Adrenal gland (tissue), 12 donors: ENCODE data around the gene SOX8. TPM values are rescaled to one million over a fixed set of nuclear protein-coding genes. Genes with fewer than 3 reads are reported as not detected.

ENCODE experiments used
- DNase-seq, 7 donors: peaks; one replicate each; pipeline ENCODE4 v3.0.0-alpha.2; 2019 to 2020
- H3K27ac ChIP-seq, 5 donors: fragments of 200-600 bp; sonication (generic) in 4 of 5; 1 replicate in 3 of 5; 2 replicates in 2 of 5; pipeline versions ENCODE4 v1.5.1 to v1.8.0; 2016 to 2020; ENCODE audit warnings: mild to moderate bottlenecking in 1 of 5
- H3K27me3 ChIP-seq: fragments of 200-600 bp; 2 replicates; pipeline ENCODE4 v1.8.0; 2021
- H3K36me3 ChIP-seq, 2 donors: fragments of 200-600 bp; replicated peaks in 1 of 2; 1 replicate in 1 of 2; 2 replicates in 1 of 2; pipeline versions ENCODE4 v1.5.1 to v1.8.0; 2018 to 2022
- H3K4me1 ChIP-seq, 2 donors: fragments of 200-600 bp; replicated peaks in 1 of 2; 1 replicate in 1 of 2; 2 replicates in 1 of 2; pipeline versions ENCODE4 v1.5.1 to v1.8.0; 2018 to 2021
- H3K4me3 ChIP-seq, 4 donors: fragments of 200-600 bp; sonication (generic) in 3 of 4; one replicate each; pipeline ENCODE4 v1.5.1; 2016 to 2018
- H3K9me3 ChIP-seq, 3 donors: fragments of 200-600 bp; sonication (generic) in 1 of 3; replicated peaks in 1 of 3; 1 replicate in 2 of 3; 2 replicates in 1 of 3; pipeline versions ENCODE4 v1.5.1 to v1.8.0; 2016 to 2021
- POLR2A ChIP-seq, 2 donors: fragments of 450-650 bp; IDR thresholded peaks; one replicate each; pipeline ENCODE4 v1.6.1; 2017; ENCODE audit warnings: antibody characterized with exemption in 2 of 2, mild to moderate bottlenecking in 2 of 2, moderate library complexity in 1 of 2
- WGBS, 4 donors: extraction: QIAGEN DNeasy Blood & Tissue Kit in 2 of 4; methylation state at CpG; one replicate each; pipeline versions ENCODE4 v1.1.5 to v1.1.7; 2013 to 2017; 5-methylcytosine and 5-hydroxymethylcytosine counted together
- intact Hi-C, 2 donors: fragments of 100-400 bp; cut with DNase I; formaldehyde crosslinking; loops; one replicate each; pipeline versions ENCODE4 v1.14.1 to v1.15.0; 2022 to 2023
- polyA plus RNA-seq, 3 donors: library from polyadenylated mRNA; stranded (reverse); fragments of 200-250 nt in 2 of 3; fragments of 350-450 nt in 1 of 3; fragmentation: Illumina TruSeq in 1 of 3; extraction: RNeasy Lipid Tissue Mini Kit (QIAGEN cat#74804) in 1 of 3; gene quantifications; one replicate each; pipeline ENCODE4 v1.2.3, GENCODE V29; 2013 to 2014
- total RNA-seq, 9 donors: library from RNA; depleted of rRNA in 4 of 9; stranded (reverse); fragments of >200 nt in 4 of 9; fragments of 120-200 nt in 1 of 9; fragmentation: NEBNext Ultra II Directional in 1 of 9; extraction: Animal tissue kit (Norgen Biotek cat#: 25700) in 1 of 9; gene quantifications; one replicate each; pipeline versions ENCODE4 v1.1.0 to v1.2.4, GENCODE V29; 2013 to 2023
- TF ChIP-seq, protein P1 (sequence below), 6 experiments: fragments of 450-650 bp in 4 of 6; fragments of 200-600 bp in 2 of 6; sonication (generic) in 1 of 6; IDR thresholded peaks; 1 replicate in 5 of 6; 2 replicates in 1 of 6; pipeline versions ENCODE4 v1.5.1 to v1.8.0; 2016 to 2021; ENCODE audit warnings: antibody characterized with exemption in 6 of 6, mild to moderate bottlenecking in 2 of 6, moderate library complexity in 1 of 6
- donor health status: healthy with polysubstance abuse.
- donor health status: Bipolar disorder and iron deficiency.
- donor health status: DM: yes; HTN: yes; CAD: no.
- donor health status: DM: no; HTN: no; CAD: no.
- donor health status: DM: no; HTN: no; CAD: no.
- donor health status: DM: yes; HTN: yes; CAD: no.

The SOX8 gene
- total and polyA plus RNA-seq, 12 donors = 0.04 to 2.1 (median 0.69) TPM

DNA sequence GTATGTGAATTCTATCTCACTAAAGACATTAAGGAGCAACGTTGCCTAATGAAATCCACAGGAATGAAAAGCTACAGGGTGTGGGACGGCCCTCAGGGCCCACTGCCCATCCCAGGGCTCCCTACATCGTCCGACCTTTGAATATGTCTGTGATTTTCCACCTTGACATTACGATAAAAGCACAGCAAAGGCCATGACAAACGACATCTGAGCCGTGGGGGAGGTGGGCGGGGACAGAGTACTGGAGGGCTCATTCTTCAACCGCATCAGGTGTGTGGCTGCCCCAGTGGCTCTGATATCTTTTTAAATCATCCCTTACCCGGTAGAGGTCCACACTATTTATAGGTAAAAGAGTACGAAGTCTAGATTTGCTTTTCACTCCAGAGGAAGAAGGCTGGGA lies 45.9 kb upstream of the SOX8 start:
- Histone ChIP-seq H3K27ac (peak overlapping the region in 1 of 5 donors; percentile 22), H3K36me3 (peaks cover 0 to 8% of the 10 kb centered on the region in 2 donors), H3K9me3 (no peaks in the 10 kb centered on the region), H3K4me1 (no peaks in the 10 kb centered on the region), H3K27me3 (no peaks in the 10 kb centered on the region), H3K4me3 (no peak overlapping the region)
- TF ChIP-seq, protein P1, sequence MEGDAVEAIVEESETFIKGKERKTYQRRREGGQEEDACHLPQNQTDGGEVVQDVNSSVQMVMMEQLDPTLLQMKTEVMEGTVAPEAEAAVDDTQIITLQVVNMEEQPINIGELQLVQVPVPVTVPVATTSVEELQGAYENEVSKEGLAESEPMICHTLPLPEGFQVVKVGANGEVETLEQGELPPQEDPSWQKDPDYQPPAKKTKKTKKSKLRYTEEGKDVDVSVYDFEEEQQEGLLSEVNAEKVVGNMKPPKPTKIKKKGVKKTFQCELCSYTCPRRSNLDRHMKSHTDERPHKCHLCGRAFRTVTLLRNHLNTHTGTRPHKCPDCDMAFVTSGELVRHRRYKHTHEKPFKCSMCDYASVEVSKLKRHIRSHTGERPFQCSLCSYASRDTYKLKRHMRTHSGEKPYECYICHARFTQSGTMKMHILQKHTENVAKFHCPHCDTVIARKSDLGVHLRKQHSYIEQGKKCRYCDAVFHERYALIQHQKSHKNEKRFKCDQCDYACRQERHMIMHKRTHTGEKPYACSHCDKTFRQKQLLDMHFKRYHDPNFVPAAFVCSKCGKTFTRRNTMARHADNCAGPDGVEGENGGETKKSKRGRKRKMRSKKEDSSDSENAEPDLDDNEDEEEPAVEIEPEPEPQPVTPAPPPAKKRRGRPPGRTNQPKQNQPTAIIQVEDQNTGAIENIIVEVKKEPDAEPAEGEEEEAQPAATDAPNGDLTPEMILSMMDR (IDR thresholded peaks at IDR 0.05) = no peak
- no peak for TF ChIP-seq POLR2A (IDR thresholded peaks at IDR 0.05)
- intact Hi-C loops = no loop called here
- 68 to 82% (median 75%) methylated on average over 11 of the region's 11 CpGs for WGBS, 4 donors
- no peak for DNase-seq

DNA sequence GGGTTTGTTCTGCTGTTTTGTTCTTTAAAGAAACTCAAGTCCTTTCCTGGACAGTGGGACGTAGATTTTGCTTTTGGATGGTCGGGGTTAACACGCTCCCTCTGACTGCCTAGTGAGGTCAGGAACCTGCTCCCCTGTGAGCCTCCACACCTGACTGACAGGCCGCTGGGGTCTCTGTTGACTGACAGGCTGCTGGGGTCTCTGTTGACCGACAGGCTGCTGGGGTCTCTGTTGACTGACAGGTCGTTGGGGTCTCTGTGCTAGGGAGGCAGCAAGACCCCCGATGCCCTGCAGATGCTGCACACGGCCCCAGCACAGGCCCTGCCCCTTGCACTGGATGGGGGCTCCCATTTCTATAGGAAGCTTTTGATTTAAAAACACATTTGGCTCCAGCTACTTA lies 44.3 kb upstream of the SOX8 start:
- WGBS, 4 donors = 80 to 90% (median 88%) methylated on average over 7 to 8 of the region's 8 CpGs
- Histone ChIP-seq H3K27me3 (no peaks in the 10 kb centered on the region), H3K27ac (no peak overlapping the region), H3K36me3 (peaks cover 0 to 8% of the 10 kb centered on the region in 2 donors), H3K4me1 (no peaks in the 10 kb centered on the region), H3K4me3 (no peak overlapping the region), H3K9me3 (peaks cover 0 to 8% (median 0%) of the 10 kb centered on the region in 3 donors)
- intact Hi-C loops = no loop called here
- TF ChIP-seq, protein P1 (IDR thresholded peaks at IDR 0.05) = no peak
- no peak for TF ChIP-seq POLR2A (IDR thresholded peaks at IDR 0.05)
- DNase-seq = no peak

DNA sequence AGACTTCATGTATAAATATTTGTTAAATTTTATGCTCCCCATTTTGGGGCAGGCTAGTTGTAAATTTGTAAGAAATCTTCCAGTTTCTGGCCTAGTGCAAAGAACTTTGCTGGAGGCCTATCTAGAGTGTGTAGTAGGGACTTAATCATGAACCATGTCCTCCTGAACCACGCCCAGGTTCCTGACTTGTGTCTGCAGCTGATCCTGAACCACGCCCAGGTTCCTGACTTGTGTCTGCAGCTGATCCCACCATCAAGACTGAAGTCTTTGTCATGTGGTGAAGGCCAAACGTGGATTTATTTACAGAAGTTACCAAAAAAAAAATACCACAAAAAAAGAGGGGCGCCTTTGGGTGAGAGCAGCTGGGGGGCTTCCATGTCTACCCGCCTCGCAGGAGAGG lies 43.8 kb upstream of the SOX8 start:
- 82 to 97% (median 92%) methylated on average over 6 of the region's 6 CpGs for WGBS, 4 donors
- TF ChIP-seq, protein P1 (IDR thresholded peaks at IDR 0.05) = no peak
- no peak for TF ChIP-seq POLR2A (IDR thresholded peaks at IDR 0.05)
- intact Hi-C loops = no loop called here
- no peak for DNase-seq
- H3K36me3 ChIP-seq = peaks cover 0 to 8% of the 10 kb centered on the region in 2 donors
- H3K27ac ChIP-seq = no peak overlapping the region
- H3K4me1 ChIP-seq = no peaks in the 10 kb centered on the region
- H3K4me3 ChIP-seq = no peak overlapping the region
- no peaks in the 10 kb centered on the region for H3K27me3 ChIP-seq
- H3K9me3 ChIP-seq = peaks cover 0 to 8% (median 0%) of the 10 kb centered on the region in 3 donors

DNA sequence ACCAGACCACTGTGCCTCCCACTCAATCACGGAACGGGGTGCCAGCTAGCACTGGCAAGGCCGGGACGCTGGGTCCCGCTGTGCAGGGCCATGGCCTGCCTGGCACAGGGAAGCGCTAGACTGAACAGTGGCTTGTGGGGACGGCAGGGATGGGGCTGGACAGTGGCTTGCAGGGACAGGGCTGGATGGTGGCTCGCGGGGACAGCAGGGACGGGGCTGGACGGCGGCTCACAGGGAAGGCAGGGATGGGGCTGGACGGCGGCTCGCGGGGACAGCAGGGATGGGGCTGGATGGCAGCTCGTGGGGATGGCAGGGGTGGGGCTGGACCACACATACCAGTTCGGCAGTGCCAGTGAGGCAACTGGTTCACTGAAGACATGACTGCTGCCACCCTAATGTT lies 43.4 kb upstream of the SOX8 start:
- no peak for DNase-seq
- no peak for TF ChIP-seq POLR2A (IDR thresholded peaks at IDR 0.05)
- Histone ChIP-seq H3K27me3 (no peaks in the 10 kb centered on the region), H3K36me3 (peaks cover 0 to 4% of the 10 kb centered on the region in 2 donors), H3K4me3 (no peak overlapping the region), H3K4me1 (no peaks in the 10 kb centered on the region), H3K27ac (no peak overlapping the region), H3K9me3 (peaks cover 0 to 8% (median 0%) of the 10 kb centered on the region in 3 donors)
- intact Hi-C loops = no loop called here
- WGBS, 4 donors = 90 to 95% (median 92%) methylated on average over 15 to 18 of the region's 18 CpGs

DNA sequence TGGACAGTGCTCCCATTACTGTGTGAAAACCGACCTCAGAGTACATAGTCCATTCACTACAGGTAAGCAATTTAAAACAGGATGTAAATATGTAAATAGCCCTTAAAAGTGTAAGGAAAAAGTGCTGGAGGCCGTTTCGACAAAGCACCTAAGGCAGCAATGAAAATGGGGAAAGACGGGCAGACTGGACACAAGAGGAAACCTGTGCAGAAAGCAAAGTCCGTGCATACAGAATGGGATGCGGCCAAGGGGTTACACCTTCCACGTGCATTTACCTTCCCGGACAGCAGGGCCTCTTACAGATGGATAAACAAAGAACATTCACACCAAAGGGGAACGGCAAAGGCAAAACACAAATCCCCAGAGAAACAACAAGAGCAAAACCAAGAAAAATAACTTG lies 42.8 kb upstream of the SOX8 start:
- intact Hi-C loops = no loop called here
- TF ChIP-seq, protein P1 (IDR thresholded peaks at IDR 0.05) = no peak
- no peak for TF ChIP-seq POLR2A (IDR thresholded peaks at IDR 0.05)
- no peak for DNase-seq

More for the DNA sequence above, 42.8 kb upstream of the SOX8 start:
- Histone ChIP-seq H3K4me1 (no peaks in the 10 kb centered on the region), H3K27ac (no peak overlapping the region), H3K36me3 (no peaks in the 10 kb centered on the region), H3K4me3 (no peak overlapping the region), H3K27me3 (no peaks in the 10 kb centered on the region), H3K9me3 (peaks cover 0 to 8% (median 0%) of the 10 kb centered on the region in 3 donors)
- WGBS, 4 donors = 83 to 94% (median 93%) methylated on average over 9 of the region's 9 CpGs
